ENCODE results near the gene LTBR.

Gene LTBR

DNA sequence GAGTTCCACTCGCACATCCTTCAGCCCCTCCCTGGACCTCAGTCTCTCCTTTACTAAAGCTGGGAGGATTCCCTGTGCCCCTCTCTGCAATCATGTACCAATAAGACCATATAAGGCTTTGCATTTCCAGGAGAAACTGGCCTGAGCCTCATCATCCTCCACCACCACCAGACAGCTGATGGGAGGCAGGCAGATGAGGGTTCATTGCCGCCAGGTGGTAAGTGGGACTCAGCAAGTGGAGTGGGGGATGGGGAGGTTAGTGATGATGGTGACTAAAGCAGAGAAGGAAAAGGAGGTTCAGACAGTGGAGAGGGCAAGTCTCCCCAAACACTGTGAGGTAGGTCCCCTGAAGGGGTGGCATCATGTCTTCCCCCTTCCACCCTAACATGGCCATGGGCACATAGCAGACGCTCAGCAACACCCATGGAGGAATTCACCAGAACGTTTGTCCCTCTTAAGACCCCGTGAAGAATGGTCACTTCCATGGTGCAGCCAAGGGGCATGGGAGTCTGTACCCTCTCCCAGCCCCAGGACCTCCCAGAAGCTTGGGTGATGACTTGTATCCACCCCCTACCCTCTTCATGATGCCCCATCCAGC, 37.6 kb upstream of the LTBR start:
- DNase-seq (ENCODE audit: low read depth in 1 of 2, low spot score in 1 of 2) = no peak

DNA sequence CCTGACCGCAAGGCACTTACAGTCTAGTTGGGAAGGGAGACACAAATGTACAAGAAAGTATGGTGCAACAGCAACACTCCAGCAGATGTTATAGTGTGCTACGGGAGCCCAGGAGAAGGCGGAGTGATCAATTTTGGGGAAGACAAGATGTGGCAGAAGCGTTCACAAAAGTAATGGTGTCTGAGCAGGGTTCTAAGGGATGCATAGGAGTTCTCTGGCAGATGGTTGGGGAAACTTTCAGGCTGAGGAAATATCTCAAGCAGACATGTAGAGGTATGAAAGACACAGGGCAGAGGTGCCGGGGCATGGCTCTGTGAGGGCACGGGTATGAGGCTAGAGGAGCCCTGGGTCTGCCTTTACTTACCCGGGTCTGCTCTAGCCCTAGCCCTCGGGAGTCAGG, 37.0 kb upstream of the LTBR start:
- no peak for DNase-seq (ENCODE audit: low read depth in 1 of 2, low spot score in 1 of 2)

DNA sequence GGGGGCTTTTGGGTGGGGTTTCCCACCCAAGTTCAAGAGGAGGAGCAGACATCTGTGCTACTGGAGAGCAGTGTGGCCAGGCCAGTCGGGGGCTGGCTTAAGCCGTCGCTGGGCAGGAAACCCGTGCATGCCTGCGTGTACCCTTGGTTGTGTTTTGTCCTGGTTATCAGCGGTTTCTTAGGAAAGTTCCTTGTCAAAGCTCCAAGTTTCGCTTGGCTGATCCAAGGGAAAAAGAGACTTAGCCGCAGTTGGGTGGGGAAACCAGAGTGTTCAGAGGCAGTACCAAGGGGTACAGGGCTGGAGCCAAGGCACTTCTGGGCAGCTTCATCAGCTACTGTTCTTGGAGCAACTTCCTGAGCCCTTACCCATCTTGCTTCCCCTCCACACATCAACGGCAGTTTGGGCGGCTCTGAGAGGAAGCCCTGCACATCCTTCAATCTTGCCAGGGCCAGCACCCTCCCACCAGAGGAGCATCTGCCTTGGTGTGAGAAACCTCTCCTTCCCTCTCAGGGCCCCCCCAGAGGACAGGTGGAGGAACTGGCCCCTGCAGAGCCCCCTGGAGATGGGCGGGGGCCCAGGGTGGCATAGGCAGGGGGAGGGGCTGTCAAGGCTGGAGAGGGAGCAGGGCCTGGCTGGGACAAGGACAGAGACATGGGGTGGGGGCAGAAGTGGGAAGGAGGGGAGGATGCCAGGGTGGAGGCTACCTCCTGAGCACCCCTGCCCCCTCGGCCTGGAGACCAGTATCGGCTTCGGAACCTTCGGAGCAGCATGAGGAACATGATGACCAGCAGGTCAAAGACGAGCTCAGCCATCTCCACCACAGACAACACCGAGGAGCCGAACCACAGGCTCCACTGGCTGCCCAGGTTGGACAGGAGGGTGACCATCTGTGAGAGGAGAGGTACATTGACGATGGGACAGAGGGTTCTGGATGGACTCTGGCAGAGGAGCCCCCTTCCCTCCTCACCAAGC, 36.3 kb upstream of the LTBR start:
- DNase-seq (ENCODE audit: low read depth in 1 of 2, low spot score in 1 of 2) = no peak

DNA sequence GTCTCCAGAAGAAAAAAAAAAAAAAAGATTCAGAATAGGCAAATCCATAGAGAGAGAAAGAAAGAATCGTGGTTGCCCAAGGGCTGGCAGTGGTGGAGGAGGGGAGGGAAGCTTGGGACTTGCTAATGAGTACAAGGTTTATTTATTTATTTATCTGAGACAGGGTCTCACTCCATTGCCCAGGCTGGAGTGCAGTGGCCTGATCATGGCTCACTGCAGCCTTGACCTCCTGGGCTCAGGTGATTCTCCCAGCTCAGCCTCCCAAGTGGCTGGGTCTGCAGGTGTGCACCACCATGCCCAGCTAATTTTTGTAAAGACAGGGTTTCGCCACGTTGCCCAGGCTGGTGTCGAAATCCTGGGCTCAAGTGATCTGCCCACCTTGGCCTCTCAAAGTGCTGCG, 32.3 kb upstream of the LTBR start:
- DNase-seq (ENCODE audit: low read depth in 1 of 2, low spot score in 1 of 2) = no peak

DNA sequence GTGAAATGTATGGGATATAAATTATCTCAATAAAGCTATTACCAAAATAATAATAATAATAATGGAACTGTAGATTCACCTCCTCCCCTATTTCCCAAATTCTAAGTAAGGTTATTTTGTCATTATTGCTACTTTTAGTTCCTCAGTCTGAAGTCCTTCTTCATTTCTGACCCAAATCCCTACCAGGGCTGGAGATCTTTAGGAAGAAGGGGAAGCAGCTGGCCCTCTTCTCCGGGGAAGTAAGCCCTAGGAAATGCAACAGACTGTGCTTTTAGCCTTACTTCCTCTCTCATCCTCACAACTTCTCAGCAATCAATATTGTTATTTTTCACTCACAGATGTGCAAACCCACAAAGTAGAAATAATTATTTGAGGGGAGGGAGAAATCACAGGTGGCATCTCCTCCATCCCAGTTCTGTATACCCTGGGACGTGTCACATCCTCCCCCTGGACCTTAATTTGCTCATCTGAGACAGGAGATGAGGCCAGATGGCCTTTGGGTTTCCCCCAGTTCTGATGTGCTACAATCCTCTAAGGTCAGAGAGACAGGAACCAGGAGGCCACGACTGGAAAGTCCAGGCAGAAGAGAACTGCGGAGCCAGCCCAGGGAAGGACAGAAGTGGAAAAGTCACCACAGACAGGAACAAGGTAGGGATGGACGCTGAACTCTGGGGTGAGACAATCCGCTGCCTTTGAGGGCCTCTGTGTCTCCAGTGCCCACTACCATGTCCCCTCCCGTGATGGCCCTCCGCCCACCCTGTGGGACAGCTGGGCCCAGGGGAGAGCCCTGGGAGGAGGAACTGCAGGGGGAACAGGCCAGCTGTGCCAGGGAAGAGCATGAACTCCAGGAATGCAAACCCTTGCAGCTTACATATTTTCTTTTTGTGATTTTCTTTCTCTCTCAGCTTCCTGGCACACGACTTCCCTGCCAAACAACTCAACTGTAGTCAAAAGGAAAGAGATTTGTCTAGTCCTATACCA, 31.5 kb upstream of the LTBR start:
- no peak for DNase-seq (ENCODE audit: low read depth in 1 of 2, low spot score in 1 of 2)

DNA sequence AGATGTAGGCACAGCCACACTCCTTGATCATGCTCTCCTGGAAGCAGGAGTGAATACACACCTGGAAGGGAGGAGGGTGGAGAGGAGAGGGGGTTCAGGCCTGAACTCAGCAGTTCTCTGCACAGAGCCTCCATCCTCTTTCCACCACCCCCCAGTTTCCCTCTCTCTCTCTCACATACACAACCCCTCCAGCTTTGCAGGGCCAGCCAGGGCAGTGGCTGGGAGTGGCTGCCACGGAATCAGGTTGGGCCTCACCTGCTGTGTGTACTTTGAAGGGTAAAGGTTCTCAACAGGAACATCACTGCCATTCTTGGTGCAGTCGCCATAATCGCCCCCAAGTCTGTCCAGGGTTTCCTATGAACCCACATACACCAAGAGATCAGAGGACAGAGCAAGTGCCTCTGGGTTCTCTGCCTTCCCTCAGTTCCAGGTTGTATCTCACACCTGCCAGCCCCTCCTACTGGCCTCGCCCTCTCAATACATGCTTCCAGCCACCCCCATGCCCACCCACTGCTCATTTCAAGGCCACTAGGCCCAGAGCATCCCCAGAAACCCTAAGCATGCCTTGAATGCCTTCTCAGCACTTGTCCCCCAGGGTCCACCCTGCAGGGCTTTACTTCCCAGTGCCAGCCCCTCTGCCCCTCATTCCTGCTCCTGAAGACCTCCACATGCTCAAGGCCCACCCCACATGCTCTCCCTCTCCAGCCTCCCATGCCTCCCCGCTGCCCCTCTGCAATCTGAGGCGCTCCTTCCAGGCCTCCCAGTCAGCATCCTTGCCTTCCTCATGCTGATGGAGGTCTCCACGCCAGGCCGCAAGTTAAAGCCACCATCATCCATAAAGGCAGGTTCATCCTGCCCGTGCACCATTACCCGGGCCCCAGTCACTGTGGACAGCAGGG, 29.2 kb upstream of the LTBR start:
- DNase-seq (ENCODE audit: low read depth in 1 of 2, low spot score in 1 of 2) = no peak

DNA sequence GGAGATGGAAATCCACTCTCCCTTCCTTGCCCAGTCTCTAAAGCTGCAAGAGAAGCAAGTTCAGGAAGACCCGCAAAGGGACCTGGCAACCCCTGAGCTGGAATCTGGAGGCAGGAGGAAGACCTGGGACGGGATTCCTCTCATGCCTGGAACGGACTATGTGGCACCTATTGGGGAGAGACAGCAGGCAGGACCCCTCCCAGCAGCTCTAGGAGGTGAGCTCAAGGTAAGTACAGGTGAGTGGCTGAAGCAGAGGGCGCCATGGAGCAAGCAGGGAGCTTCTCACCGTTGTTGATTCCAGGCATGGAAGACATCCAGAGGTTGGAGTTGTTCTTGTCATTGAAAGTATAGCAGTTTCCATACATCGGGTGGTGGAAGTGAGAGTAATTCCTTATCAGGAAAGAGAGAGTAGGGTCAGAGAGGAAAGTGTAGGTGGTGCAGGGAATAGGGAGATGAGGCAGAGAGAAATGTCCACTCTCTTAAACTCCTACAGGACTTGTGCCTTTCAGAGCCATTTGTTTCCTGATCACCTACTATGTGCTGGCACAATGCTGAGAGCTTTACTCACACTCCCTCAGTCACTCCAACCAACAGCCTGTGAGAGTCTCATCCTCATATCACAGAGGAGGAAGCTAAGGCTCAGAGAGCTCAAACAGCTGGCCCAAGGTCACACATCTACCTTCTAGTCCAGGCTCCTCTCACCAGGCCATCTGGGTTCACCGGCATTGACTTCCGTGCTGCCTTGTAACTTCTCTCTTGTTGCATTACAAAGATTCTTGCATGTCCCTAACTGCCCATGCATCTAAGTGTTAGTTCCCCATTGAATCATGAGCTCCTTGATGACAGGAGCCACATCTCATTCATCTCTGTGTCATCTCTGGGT, 28.2 kb upstream of the LTBR start:
- DNase-seq (ENCODE audit: low read depth in 1 of 2, low spot score in 1 of 2) = no peak

DNA sequence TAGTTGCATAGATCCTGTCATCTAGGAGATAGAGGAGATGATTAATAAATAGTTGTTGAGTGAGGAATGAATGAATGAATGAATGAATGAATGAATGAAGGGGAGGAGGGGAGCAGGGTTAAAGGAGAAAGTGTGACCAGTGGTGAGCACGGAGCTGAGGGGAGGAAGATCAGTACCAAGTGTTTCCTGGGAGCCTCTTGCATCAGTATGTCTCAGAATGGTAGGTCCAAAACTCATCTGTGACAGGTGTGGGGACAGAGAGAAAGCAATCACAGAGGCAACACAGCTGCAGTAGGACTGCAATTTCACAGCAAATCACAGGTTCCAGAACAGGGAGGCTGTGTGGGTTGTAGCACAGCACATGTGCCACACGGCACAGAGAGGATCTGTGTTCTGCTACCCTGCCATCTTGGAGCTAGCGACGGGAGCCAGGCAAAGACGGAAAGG, 27.6 kb upstream of the LTBR start:
- no peak for DNase-seq (ENCODE audit: low read depth in 1 of 2, low spot score in 1 of 2)

DNA sequence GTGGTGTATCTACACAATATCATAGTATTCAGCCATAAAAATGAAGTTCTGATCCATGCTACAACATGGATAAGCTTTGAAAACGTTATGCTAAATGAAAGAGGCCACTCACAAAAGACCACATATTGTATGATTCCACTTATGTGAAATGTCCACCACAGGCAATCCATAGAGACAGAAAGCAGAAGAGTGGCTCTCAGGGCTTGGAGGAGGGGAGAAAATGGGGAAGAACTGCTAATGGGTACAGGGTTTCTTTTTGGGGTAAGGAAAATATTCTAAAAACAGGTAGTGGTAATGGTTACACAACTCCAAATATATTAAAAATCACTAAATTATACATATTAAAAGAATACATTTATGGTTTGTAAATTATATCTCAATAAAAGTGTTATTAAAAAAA, 25.1 kb upstream of the LTBR start:
- DNase-seq (ENCODE audit: low read depth in 1 of 2, low spot score in 1 of 2) = no peak

DNA sequence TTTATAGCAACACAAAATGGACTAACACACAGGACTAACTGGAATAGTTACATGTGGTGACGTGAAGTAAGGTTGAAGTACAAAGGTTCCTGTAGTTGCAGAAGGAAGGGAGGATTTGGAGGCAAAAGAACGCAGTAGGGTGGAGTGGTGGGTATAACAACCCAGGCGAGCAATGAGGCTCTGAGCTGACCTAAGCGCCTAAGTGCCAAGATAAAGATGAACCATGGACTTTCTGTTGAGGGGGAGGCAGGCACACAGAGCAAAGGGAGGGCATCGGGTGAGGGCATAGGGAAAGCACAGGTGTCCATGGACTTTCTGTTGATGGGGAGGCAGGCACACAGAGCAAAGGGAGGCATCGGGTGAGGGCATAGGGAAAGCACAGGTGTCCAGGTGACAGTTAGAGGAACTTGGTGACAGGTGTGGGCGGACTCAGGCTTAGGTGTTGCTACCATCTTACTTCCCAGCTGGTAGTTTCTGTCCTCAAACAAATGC, 23.8 kb upstream of the LTBR start:
- DNase-seq (ENCODE audit: low read depth in 1 of 2, low spot score in 1 of 2) = no peak

DNA sequence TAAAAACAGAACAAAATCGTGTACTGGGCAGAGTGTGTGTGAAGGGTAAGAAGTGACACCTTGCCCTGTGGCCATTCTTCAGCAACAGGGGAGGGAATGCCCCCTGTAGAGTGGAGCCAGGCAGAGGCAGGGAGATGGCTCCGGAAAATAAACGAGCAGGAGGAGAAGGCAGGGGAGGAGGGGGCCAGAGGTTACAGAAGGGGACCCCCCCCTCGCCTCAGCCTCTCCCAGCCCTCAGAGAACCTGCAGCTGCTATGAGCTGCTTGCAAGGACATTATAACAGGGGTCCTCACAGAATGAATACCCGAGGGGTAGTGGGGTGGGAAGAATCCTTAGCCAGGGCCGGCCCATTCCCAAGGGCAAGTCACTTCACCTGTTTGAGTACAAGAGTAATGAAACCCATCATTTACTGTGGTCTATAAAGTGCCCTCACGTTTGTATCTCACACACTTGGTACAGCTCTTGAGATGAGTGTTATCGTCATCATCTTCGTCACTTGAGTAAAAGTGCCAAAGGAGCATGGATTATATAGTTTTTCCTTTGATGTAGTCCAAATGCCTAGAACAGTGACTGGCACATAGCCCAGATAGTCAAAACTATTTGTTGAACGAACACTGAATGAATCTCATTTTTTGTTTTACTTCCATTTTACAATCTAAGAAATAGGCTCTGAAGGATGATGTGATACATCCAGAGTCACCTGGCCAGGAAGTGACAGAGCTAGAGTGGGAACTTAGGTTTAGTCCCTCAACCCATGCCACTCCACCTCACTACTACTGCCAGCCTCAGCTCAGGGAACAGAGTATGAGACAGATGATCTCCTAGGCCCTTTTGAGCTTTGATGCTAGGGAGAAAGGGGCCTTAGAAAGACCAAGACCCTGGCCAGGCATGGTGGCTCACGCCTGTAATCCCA, 23.1 kb upstream of the LTBR start:
- no peak for DNase-seq (ENCODE audit: low read depth in 1 of 2, low spot score in 1 of 2)

DNA sequence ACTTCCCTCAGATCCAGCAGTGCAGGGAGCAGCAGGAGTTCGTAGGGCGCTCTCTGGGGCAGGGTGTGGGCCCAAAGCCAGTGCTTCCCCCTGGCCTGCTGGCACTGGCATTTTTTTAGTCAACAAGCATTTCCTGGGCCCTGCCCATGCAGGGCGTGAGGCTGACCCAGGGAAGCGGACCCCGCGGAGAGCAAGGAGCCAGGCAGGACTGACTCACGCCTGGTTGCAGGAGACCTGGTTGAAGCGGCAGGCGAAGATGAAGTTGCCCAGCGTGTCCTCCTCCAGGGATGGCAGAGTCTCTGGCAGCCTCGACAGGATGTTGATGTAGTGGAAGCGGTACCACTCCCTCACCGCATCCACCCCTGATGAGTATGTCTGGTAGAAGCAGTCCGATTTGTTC, 22.1 kb upstream of the LTBR start:
- no peak for DNase-seq (ENCODE audit: low read depth in 1 of 2, low spot score in 1 of 2)

DNA sequence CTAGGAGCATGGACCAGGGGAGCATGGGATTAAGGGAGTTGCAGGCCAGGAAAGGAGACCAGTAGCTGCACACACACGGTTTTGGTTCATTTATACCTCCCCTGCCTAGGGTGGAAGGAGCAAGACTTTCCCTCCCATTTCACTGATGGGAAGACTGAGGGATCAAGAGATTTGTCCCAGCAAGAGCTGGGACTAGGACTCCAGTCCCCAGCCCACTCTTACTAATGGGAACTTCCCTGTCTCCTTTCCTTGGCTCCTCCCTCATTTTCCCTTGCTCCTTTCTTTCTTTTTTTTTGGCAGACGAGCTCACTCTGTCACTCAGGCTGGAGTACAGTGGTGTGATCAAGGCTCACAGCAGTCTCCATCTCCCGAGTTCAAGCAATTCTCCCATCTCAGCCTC, 21.6 kb upstream of the LTBR start:
- DNase-seq (ENCODE audit: low read depth in 1 of 2, low spot score in 1 of 2) = no peak

DNA sequence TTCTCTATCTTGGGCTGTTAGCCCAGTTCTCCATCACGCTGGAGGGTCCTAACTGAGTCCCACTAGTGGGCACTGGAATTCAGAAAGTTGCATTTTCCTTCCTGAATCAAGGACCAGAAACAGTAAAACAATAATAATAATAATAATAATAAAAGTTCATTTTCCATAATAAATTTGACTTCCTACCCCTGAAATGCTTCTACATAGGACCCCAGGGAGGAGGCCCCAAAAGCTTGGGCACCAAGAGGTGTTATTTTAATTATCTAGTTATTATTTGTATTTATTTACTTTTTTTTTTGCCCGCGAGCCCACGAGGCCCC, 21.0 kb upstream of the LTBR start:
- no peak for DNase-seq (ENCODE audit: low read depth in 1 of 2, low spot score in 1 of 2)

DNA sequence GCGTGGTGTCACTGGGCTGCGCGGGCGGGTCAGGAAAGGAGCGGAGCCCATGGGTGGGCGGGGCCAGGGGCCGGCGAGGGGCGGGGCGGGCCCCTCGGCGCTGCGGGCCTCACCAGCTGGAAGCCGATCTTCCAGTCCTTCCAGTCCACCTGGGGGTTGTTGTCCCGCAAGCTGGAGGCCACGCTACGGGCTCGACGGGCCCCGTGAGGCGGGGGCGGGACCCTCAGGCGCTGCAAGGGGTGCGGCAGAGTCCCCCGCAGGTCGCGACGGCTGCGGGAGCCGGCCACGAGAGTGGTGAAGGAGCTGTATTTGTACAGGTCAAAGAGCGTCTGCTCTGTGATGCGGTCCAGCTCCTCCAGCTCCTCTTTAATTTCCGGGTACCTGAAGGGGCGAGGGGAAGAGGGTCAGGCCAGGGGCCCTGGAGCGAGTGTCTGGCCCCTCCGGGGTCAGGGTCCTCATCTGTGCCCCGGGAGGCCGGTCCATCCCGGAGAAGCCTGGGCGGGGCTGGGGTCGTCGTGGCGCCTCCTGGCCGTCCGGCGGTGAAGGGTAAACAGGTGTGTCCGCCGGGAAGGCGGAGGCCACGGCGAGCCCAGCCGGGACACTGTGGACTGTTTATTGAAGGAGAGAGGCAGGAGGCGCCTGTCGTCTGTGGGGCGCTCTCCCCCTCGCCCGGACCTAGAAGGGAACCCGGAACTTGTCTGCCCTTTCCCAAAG, 20.5 kb upstream of the LTBR start:
- peak; percentile 42 to 55 for DNase-seq (ENCODE audit: low read depth in 1 of 2, low spot score in 1 of 2)

DNA sequence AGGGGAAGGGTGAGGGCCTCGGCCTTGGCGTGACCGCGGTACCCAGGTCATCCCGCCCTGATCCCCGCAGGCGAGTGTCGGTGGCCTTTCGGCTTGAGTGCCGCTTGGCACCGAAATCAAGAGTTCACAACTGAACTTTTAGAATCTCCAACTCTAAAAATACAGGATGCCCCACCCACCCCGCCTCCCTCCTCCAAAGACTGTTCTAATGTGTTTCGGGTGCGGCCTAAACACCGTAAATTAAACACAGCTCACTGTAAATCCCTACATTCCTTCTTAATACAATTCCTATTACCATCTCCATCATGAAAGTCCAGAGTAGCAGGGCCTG, 20.0 kb upstream of the LTBR start:
- DNase-seq (ENCODE audit: low read depth in 1 of 2, low spot score in 1 of 2) = no peak

DNA sequence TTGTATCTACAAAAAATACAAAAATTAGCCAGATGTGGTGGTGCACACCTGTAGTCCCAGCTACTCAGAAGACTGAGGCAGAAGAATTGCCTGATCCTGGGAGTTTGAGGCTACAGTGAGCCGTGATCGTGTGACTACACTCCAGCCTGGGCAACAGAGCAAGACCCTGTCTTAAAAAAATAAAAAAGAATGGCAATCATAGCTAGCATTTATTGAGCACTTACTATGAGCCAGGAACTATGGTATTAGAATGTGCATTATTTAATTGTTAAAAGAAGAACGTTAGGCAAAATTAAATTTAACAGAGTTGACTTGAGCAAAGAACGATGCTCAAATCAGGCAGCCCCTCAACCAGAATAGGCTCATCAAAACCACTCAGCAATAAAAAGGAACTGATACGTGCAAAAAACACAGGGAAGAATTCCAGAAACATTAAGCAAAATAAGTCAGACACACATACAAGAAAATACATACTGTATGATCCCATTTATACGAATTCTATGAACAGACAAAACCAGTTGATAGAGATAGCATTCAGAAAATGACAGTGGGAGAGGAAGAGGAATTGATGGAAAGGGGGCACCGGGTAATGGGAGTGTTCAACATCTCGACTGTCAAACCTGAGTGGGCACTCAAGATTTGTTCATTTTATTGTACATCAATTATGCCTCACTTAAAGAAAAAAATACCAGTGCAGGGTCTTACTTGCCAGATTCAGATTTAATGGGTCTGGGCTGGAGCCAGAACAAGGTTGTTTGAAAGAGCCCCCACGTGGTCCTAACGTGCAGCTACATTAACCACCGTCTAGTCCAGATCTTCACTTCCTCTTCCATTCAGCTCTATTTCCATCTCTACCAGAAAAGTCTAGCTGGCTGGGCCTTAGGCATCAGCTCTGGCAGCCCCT, 16.6 kb upstream of the LTBR start:
- DNase-seq (ENCODE audit: low read depth in 1 of 2, low spot score in 1 of 2) = no peak

Measured in activated T-helper 1 cell treated with anti-CD3 and anti-CD28 coated beads, Interleukin-2, amount 50 U/mL, for 16 hours (primary cell).